ENCODE results near the gene CCL14.
"Not testable (repeated sequence)": the region's sequence is repeated elsewhere in the genome, so short reads cannot be mapped to it uniquely, and the experiment has no call there.

Gene CCL14

GRCh38 chr17:35943537-35943936 is 43.0 kb downstream of the CCL14 start, which contains the start of gene LYZL6:
LYZL6 (minus strand) TSS chr17:35943713; CDS start chr17:35939356, 4,357 bp downstream.
- DNase-seq (ENCODE audit: low read depth in 2 of 2), result no peak

GRCh38 chr17:35942588-35943186 is 43.8 kb downstream of the CCL14 start:
- no peak for DNase-seq (ENCODE audit: low read depth in 2 of 2)

GRCh38 chr17:35938492-35938891 is 48.0 kb downstream of the CCL14 start:
- not testable (repeated sequence) for DNase-seq (ENCODE audit: low read depth in 2 of 2)

- no peak for DNase-seq (ENCODE audit: low read depth in 2 of 2)
These were observed 50.5 kb downstream of the CCL14 start for GRCh38 chr17:35936063-35936462.

- DNase-seq (ENCODE audit: low read depth in 2 of 2), result no peak
These were observed 51.8 kb downstream of the CCL14 start for GRCh38 chr17:35934760-35935159.

Data from stimulated activated CD8-positive, alpha-beta memory T cell treated with anti-CD3 and anti-CD28 coated beads, Interleukin-2, amount 100 ng/mL, for 1 hour (primary cell).